HG03575 (cell line): ENCODE data around the gene MLYCD.

Experiments used
- ATAC-seq: cut with Tn5 transposase; IDR thresholded peaks from one replicate; pipeline ENCODE4 v1.9.1; 2021; ENCODE audit not compliant: unreplicated experiment, insufficient number of reproducible peaks, low FRiP score; ENCODE audit errors: extremely low read depth

Gene MLYCD

DNA sequence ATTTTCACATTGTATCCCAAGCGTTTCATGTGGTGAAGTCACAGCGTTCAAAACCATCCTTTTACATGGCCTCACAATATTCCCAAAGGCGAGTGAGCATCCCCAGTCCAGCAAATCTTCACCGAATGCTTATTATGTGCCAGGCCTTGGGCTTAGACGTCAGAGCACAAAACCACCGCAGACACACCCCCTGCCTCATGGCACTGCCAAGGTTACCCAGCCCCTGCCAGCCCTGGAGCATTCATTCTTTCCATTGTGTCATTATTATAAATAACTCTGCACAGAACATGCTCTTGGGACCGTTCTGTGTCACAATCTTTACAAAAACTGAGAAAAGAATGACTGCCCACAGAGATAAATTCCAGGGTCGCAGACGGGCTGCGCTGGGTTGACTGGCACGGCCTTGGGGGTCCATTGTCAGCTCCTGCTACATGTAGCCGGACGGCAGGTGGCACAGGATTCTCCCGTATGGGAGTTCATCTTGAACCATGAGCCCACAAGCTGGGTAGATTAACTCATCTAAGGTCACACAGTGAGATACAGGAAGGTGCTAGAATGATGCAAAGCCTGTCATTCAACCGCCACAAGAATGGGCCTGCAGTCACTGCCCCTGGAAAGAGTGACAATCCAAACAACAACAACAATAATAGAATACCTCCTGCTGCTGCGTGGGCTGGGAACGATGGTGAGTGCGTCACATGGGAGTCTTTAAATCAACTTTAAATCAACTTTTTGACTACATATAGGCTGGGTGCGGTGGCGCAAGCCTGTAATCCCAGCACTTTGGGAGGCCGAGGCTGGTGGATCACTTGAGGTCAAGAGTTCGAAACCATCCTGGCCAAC lies 64.6 kb downstream of the MLYCD start:
- no peak for ATAC-seq

DNA sequence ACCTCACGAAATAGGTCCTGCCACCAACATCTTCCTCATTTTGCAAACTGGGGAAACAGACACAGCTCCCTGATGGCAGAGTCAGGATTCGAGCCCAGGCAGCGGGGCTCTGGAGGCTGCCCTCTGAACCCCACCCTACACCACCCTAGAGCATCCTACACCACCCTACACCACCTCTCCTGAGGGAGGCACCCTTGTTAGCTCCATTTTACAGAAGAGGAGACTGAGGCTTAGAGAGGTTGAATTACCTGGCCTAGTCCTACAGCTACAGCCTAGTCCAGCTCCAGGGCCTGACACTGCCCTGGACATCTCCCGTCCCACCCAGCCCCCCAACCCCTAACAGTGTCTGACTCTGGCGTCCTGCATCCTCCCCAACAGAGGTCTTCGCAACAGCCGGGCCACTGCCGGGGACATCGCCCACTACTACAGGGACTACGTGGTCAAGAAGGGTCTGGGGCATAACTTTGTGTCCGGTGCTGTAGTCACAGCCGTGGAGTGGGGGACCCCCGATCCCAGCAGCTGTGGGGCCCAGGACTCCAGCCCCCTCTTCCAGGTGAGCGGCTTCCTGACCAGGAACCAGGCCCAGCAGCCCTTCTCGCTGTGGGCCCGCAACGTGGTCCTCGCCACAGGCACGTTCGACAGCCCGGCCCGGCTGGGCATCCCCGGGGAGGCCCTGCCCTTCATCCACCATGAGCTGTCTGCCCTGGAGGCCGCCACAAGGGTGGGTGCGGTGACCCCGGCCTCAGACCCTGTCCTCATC lies 65.9 kb downstream of the MLYCD start:
- no peak for ATAC-seq

DNA sequence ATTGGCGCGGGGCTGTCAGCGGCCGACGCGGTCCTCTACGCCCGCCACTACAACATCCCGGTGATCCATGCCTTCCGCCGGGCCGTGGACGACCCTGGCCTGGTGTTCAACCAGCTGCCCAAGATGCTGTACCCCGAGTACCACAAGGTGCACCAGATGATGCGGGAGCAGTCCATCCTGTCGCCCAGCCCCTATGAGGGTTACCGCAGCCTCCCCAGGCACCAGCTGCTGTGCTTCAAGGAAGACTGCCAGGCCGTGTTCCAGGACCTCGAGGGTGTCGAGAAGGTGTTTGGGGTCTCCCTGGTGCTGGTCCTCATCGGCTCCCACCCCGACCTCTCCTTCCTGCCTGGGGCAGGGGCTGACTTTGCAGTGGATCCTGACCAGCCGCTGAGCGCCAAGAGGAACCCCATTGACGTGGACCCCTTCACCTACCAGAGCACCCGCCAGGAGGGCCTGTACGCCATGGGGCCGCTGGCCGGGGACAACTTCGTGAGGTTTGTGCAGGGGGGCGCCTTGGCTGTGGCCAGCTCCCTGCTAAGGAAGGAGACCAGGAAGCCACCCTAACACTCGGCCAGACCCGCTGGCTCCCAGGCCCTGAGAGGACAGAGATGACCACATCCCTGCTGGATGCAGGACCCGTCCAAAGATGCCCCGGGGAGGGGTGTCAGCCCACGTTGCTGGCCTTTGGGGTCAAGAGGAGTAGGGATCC lies 66.7 kb downstream of the MLYCD start:
- no peak for ATAC-seq

DNA sequence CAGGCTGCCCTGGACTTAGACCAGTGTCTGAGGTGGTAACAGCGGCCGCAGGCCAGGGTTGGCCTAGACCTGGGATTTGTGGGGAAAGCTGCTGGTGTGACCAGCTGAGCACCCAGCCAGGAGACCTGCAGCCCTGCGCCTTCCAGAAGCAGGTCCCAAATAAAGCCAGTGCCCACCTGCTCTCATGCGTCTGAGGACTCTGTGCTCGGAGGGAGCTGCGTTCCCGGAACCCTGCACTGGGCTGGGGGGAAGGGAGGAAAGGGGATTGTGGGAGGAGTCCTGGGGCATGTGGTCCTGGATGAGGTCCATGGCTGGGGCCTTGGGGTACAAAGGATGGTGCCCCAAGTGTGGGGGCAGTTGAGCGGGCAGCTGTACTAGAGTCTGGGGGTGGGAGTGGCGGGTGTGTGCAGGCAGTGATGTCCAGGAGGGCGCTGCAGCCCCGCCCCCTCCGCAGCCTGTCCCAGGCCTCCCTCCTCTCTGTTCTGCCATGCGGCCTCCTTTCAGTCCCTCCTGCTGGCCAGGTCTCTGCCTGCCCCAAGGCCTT lies 67.3 kb downstream of the MLYCD start:
- ATAC-seq: no peak

DNA sequence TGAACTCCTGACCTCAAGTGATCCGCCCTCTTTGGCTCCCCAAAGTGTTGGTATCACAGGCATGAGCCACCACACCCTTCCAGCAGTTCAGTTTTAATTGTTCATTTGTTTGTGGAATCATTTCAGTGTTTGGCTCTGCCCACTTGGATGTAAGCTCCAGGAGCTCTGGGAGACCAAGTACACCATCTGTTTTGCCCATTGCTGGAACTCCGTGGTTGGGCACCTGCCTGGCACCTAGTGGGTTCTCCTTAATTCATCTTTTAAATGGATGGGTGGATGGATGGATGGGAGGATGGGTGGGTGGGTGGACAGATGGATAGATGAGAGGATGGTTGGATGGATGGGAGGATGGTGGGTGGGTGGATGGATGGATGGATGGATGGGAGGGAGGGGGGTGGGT lies 68.2 kb downstream of the MLYCD start:
- no peak for ATAC-seq

DNA sequence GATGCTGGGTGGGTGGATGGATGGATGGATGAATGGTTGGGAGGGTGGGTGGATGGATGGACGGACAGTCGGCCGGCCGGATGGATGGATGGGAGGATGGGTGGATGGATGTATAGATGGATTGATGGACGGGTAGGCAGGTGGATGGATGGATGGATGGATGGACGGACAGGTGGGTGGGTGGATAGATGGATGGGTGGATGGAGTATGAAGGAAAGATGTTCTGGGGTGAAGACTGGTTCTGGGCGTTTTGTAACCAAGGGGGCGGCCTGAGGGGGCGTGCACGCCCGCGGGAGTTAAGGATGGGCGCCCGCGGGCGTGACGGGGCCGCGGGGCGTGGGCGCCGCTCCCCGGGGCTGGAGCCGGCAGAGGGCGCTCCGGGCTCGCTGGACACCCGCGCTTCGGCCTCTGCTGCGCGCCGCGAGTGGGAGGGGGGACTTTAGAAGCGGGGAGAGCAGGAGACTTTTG lies 69.0 kb downstream of the MLYCD start, which contains the start of gene NECAB2:
NECAB2 (plus strand) TSS at position 407 of the 468 bp plus-strand sequence. CDS start 405 bp downstream, outside the sequence.
- no peak for ATAC-seq

DNA sequence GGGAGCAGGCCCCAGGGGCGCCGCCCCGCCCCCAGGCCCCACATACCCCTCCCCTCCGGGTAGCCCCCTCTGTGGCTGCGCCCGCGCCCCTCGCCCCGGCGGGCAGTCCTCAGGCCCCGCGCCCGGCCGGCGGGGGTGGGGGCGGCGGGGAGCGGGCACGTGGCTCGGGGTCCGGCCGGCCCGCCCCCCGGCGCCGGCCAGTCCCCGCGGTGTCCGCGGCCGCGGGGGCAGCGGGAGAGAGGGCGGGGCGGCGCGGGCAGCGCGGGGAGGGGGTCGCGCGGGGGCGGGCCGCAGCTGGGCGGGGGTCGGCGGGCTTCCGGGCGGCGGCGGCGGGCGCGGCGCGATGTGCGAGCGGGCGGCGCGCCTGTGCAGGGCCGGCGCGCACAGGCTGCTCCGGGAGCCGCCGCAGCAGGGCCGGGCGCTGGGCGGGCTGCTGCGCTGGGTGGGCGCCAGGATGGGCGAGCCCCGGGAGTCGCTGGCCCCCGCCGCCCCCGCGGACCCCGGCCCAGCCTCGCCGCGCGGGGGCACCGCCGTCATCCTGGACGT lies 69.5 kb downstream of the MLYCD start:
- ATAC-seq: no peak

DNA sequence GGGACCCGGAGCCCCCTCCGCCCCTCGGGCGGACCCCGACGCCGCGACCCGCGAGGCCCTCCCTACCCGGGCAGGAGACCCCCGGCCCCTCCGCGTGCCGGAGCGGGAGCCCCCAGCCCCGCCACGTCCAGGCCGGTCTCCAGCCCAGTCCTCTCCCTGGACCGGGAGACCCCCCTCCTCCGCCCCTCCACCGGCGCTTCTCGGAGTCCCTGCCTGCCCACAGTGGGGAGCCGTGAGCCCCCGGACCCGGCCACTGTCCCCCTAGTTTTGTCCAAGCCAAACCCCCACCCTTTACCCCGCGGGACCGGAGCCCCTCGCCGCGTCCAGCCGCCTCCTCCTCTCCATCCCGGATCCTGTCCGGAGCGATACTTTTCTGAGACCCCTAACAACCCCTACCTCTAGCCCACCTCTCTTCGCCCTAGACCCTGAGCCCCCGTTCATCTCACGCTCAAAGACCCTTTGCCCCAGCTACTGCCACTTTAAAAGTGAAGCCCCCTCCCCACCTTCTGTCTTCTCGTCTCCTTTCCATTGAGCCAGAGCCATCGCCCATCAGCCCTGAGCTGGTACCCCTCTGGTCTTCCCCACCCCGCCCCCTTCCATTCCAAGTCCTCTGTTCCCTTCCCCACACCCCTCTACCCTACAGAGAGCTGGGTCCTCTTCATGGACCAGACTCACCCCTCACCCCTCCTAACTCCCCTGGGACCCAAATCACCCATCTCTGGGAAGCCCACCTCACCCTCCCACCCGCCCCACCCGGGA lies 70.2 kb downstream of the MLYCD start:
- ATAC-seq: no peak

DNA sequence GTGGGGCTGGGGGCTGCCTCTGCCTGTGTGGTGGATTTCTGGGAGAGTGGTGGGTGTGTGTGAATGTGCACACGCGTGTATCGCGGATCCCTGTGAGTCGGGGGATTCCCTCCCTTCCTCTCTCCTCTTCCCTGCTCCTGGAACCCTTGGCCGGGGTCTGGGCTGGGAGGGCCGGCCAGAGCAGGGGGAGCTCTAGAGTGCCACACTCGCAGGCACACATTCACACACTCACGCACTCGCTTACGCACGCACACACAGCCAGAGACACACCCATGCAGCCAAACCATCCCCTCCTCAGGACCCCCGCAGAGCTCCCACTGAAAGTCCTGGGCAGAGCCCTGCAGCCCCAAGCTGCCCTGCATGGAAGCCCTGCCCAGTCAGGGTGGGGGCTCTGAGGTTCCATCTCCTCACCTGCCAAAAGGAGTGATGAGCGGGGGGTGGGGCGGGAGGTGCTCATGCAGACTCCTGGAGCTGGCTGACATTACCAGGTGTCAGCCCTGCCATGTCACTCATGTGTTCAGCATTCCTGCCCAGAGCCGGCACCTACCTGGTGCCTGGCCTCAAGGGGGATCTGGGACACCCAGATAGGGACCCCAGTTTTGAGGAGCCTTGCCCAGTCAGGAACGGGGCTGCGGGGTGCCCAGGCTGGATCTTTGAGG lies 71.0 kb downstream of the MLYCD start:
- no peak for ATAC-seq

DNA sequence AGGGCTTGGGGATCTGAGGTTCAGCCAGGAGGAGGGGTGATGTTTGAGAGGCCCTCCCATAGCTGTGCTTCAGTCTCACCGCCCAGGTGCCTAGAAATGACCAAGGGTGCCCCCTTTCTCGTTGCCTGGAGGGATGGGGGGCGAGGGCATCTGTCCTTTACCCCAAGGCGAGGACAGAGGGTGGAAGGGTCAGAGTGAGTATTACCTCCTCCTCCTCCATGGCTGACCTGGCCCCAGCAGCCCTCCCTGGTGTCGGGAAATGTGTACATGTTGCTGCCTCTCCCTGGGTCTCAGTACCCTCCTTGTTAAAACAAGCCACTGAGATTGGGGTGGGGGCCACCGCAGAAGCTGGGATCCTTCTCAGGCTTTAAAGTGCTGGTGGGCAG lies 71.5 kb downstream of the MLYCD start:
- no peak for ATAC-seq

DNA sequence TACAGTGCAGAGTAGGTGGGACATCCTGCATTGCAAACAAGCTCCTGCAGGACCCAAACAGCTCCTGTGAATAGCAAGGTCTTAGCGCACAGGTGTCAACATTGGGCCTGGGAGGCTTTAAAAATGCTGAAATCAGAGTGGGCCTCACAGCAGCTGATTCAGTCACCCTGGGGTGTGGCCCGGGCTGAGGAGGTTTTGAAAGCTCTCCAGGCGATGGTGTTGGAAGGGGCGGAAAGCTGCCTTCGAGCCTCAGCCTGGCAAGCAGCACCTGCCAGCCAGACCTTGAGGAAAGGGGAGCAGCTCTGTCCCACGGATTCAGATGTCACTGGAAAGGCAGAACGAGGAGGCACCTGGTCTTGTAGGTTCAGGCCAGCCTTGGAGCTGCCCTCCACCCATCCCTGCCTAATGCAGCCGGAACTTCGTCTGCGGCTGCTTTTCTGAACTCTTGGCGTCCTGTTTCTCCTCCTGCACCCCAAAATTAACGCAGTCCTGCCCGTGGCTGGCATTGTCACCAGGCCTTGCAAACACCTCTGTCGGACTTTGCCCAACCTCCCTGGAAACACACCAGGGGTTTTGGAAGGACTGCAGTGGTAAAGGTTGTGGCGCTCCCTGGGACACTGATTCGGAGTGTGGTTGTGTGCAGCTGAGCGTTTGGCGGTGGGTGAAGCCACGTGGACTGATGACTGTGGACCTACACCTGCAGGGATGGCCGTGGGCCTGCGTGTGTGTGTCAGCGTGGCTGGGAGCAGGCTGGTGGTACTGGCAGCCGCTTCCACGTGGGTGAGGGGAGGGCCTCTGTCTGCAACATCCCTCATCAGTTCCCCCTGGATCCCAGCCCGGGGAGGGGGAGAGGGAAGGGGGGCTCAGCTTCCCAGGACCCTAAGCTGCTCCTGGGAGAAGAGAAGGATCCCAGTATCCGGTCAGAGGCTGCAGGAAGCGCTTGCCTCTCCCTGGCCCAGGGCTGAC lies 72.5 kb downstream of the MLYCD start:
- ATAC-seq: no peak

DNA sequence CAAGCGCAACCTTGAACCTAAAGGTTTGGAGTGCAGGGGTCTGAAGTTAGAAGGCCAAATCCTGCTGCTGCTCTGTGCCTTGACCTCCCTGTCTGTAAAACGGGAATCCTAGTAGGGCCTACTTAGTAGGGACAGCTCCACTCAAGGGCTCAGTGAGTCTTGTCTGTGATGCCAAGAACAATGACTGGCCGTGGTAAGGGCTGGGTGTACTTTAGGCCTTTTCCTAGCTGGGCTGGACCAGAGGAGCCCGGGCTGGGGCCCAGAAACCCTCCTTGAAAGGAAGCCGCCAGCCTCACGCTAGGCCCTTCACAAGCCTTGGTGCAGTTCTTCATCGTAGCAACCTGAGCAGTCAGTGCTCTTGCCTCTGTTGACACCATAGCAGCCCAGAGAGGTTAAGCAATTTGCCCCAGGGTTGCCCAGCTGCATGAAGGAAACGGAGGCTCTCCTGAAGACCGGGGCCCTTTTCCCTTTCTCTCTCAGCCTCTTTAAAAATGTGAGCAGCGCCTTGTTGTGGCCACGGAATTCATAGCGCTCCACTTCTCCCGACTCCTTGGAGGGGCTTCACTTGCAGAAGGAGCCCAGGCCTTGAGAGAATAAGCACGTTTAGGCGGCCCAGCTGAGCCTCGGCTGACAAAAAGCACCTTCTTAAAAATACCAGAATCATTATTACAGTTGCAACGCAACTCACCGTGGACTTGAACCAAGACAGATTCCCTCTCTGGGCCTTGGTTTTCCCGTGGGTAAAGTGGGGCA lies 73.5 kb downstream of the MLYCD start:
- no peak for ATAC-seq

DNA sequence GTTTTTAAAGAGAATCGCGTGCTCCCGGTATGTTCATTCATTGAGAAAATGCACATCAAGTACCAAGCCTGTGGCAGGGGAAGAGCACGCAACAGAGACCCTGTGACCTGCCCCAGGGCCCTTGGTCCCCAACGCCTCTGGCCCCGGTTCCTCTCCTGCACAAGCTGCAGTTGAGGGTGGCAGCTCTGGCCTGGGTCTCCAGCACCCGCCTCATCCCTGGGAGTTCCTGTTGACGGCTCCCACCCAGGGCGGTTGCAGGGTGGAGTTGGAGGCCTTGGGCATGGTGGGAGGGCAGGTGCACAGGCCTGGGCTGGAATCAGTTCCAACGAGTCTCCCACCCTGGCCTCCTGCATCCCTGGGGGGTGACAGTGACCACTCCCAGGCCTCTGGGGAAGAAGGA lies 74.2 kb downstream of the MLYCD start:
- no peak for ATAC-seq

DNA sequence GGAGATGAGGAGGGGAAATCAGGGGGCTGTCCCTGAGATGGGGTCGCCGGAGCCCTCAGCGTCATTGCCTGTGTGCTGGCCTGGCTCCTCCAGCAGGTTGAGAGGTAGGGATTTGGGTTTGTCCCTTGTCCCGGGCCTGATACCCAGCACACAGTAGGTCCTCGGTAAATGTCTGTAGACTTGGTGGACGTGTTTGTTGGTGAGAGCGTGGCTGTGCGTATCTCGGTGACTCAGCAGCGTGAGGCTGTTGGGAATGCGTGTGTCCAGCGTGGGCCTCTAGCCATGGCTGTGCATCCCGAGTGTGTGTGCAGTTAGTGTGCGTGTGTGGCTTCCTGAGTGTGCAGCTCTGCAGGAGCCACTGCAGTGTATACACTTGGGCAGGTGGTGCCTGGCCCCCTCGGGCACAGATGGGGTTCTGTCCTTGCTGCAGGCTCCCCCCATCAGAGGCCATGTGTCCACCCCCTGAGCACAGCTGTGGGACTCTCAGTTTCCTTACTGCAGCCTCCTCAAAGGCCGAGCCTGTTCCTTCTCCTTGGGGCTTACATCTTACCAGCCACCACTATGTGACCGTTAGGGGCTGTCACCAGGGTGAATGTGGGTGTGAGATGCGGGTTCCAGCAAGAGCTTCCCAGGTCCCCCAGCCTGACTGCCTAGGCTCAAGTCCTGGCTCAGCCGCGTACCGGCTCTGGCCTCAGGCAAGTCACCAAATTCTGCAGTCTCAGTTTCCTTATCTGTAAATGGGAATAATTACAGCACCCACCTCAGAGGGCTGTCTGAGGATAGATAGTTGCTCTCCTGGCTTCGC lies 74.9 kb downstream of the MLYCD start:
- no peak for ATAC-seq

DNA sequence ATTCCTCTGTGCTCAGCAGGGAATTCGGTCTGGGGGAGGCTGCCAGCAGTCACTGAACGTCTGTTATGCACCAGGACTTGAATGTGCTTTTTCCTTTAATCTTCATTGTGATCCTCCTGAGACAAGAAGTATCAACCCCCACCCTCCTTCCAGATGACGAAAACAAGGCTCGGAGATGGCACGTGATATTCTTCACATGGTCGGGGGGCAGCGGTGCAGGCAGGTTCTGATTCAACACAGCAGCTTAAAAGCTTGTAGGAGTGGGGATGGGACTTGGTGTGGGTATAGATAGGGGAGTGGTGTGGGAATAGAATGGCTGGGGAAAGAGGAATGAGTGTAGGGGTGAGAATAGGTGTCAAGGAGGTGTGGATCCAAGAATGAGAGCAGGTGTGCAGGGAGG lies 75.6 kb downstream of the MLYCD start:
- no peak for ATAC-seq
